Iris pigment epithelial cell (primary cell): ENCODE results near the gene OGFOD2.
A peak's percentile ranks its signal among the peaks of the same experiment; 100 is the strongest.

Source experiments
- DNase-seq: peaks from one replicate; pipeline ENCODE4 v3.0.0-alpha.2; 2011; ENCODE audit warnings: low read depth

The OGFOD2 gene

DNA sequence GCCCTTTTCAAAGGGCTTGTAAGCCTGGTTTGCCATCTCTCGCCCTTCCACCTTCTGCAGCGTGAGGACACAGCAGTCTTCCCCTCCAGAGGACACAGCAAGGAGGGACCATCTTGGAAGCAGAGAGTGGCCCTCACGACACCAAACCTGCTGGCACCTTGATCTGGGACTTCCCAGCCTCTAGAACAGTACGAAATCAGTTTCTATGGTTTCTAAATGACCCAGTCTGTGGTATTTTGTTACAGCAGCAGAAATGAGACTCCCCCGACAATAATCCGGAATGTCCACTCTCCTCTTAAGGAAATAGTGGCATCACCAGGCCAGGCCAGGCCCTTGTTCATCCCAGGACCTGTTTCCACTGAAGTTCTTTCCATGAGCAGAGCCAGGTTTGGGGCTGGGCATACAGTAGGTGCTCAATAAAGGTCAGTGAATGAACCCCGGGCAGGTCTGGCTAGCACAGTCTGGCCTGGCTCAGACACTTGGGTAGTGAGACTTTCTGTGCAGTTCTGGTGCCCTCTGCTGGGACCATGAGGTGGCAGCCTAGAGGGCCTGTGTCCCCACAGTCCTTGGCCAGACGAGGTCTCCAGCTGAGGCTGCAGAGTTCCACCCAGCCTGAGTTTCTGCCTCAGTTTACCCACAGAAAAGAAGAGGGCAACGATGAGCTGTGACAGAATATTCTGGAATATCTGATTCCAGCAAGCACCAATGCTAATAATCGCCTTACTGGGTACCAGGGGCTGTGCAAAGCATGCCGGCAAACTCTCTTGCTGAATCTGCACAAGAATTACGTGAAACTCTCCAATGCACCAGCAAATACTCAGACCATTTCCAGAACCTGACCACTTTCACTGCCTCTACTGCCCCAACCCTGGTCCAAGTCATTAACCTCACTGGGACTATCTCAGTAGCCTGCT is 22.8 kb upstream of the OGFOD2 start:
- DNase-seq: peak; percentile 63

DNA sequence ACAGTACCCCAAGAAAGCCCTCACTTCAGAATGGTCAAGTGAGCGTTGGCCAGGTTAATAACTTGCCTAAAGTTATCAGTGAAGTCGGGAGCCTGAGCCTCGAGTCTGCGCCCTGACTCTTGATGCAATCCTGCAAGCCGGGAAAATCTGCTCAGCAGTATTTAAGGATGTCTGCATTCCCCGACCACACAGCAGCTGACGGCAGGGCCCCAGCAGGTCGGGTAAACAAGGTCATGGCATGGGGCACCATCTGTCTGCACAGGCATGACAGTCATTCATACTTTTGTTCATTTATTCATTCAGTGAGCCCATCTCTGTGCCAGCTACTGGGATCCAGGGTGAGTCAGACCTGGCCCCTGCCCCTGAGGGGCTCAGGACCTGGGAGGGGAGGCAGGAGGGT is 19.9 kb upstream of the OGFOD2 start:
- no peak for DNase-seq

DNA sequence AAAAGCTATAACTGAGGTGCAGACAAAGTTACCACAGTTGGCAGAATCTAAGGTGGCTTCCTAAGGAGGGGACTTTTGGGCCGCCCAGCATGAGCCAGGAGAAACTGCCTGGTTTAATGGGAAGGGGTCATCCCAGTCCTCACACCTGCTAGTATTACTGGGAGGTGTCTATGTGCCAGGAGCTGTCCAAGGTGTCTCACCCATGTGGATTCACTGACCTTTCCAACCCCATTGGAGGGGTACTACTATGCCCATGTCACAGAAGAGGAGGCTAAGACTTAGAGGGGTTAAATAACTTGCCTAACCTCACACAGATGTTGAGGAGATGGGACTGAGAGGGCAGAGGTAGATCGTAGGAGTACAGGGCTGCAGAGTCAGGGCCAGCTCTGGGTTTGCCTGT is 19.0 kb upstream of the OGFOD2 start:
- no peak for DNase-seq

DNA sequence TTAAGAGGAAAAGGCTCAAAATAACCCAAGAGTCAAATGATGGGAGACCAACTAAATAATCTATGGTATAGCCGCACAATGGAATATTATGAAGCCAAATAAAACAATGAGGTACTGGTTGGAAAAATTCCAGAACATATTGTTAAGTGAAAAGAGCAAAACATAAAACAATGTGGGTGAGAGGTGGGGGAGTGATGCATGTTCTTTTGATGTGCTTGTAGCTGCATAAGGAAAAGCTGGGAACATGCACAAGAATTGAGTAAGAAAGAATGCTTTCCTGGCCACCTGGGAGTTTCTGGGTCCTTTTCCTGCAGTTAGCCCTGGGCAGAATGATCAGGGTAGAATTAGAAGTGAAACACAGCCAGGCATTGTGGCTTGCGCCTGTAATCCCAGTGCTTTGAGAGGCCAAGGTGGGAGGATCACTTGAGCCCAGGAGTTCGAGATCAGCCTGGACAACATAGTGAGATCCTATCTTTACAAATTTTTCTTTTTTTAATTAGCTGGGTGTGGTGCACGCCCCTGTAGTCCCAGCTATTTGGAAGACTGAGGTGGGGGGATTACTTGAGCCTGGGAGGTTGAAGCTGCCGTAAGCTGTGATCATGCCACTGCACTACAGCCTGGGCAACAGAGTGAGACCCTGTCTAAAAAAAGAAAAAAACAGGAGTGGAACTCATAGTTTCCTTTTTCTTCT is 16.7 kb upstream of the OGFOD2 start:
- no peak for DNase-seq

DNA sequence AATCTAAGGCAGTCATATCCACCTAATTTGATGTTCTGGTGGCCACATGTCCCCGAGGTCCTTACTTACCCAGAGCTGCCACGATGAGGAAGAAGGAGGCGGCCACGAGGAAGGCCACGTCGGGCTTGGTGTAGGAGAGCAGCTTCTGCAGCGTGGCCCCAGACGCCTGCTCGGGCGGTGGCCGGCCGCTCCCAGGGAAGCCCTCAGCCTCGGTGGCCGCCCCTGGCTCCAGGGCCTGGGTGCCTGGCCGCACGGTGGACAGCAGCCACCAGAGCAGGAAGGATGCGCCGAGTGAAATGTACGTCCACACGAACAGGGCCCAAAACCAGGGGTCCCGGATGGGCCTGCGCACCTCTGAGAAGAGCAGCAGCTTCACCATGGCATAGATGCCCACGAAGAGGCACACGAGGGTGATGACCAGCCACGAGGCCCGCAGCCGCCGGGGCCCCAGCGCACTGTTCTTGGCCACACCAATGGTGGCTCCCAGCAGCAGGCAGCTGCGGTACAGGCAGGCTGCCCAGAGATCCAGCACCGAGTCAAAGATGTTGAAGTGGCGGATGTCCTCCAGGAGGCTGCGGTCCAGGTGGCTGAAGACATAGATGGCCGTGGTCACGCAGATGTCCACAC is 15.4 kb upstream of the OGFOD2 start:
- DNase-seq: no peak

DNA sequence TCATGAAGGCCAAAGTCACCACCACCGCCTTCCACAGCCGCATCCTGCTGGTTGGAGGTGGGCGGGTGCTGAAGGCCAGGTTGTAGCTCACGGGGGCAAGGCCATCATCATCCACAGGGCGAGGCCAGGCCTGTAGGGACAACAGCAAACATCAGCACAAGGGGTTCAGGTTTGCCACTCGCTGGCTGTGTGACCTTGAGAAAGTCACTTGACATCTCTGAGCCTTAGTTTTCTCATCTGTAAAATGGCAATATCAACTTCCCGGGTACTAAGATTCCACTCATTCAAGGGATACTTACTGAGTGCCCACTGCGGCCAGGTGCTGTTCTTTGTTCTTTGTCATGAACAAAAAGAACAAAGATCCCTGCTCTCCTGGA is 14.9 kb upstream of the OGFOD2 start:
- no peak for DNase-seq

DNA sequence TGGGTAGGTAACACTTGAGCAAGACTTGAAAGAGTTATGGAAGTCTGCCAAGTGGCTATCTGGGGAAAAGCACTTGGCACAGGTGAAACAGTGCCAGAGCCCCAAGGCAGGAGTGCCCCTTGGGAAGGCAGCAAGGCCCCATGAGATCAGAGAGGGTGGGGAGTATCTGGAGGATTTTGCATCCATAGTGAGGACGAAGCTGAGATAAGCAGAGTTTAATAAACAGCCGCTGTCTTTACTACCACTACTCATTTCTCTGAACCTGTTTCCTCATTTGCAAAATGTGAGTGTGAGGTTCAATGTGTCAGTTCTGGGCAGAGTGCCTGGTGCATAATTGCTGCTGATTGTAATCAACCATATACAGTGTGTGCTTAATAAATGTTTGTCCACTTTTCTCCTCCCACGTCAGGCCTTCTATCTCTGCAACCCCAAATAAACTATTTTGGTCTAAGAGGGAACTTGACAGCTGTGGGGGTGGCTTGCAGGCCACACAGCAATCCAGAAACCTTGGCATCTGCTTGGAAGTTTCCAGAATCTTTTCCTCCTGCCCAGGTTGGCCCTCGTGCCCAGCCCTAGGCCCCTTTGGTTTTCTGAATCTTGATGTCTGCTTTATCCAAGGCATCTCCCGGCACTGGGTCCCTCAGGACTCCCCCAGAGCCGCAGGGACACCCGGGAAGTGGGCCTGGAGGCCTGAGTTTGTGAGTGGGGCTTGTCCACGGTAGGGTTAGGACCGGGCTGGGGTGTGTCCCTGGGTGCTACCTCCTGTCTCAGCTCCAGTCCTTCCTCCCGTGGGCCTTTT is 13.3 kb upstream of the OGFOD2 start:
- no peak for DNase-seq

DNA sequence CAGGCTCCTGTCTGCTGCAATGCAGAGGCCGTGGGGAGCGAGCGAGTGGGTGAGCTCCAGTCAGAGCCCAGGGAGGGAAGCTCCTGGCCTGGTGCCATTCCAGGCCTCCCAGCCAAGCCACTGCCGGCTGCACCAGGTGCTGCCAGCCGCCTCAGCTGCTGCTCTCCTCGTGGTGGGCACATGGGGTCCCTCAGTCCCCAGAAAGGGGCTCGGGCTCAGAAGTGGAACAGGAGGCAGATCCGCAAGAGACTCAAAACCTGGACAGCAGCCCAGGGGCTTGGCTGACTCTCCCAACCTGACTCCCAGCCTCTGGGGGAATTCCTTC is 11.1 kb upstream of the OGFOD2 start:
- DNase-seq: no peak

DNA sequence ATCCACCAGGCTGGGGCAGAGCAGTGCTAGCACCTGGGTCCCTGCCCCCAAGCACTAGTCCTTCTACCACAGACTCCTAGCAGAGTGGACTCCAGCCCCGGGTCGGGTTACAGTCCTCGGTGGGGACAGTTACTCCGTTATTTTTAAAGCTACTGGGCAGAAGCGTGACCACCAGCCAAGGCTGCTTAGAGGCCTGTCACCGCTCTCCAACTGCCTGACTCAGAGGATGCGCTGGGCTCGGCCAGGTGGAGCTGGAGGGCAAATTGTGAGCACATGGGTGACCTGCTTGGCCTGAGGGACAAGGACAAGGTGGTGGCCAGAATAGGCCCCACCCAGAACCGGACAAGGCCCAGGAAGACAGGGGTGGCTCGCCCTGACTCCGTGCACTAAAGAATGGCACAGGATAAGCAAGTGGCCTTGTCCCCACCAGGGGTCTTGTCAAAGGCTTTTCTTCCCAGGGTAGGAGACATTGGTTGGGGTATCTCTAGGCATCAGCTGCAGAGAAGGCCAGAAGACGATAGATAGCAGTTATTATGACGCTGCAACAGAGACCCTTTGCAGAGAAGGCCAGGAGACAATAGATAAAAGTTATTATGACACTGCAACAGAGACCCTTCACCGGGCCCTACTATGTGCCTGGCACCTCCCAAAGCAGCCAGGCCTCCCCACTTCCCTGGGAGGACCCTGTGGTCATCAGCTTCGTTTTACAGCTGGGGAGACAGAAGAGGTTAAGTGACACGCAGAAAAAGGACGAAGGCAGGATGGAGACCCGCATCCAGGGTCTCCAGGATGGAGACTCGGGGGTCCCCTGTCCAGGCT is 10.4 kb upstream of the OGFOD2 start:
- no peak for DNase-seq

DNA sequence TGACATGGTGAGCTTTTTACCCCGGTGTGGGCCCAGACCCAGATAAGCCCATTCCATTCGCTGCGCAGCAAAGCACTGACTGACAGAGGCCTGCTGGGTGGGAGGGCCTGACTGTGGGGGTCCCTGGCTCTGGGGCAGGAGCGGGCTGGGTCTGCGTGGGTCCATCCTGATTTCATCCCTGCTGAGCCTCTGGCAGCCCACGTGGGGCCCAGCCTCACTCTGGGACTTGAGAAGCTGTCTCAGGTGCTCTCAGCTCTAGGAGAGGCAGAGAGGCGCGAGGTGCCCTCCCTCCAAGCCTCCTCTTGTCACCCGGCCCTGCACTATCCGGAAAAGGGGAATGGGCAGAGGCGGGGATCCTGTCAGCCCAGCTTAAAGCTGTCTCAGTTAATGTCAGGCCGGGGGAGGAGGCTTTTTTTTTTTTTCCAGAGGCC is 9.7 kb upstream of the OGFOD2 start:
- no peak for DNase-seq

DNA sequence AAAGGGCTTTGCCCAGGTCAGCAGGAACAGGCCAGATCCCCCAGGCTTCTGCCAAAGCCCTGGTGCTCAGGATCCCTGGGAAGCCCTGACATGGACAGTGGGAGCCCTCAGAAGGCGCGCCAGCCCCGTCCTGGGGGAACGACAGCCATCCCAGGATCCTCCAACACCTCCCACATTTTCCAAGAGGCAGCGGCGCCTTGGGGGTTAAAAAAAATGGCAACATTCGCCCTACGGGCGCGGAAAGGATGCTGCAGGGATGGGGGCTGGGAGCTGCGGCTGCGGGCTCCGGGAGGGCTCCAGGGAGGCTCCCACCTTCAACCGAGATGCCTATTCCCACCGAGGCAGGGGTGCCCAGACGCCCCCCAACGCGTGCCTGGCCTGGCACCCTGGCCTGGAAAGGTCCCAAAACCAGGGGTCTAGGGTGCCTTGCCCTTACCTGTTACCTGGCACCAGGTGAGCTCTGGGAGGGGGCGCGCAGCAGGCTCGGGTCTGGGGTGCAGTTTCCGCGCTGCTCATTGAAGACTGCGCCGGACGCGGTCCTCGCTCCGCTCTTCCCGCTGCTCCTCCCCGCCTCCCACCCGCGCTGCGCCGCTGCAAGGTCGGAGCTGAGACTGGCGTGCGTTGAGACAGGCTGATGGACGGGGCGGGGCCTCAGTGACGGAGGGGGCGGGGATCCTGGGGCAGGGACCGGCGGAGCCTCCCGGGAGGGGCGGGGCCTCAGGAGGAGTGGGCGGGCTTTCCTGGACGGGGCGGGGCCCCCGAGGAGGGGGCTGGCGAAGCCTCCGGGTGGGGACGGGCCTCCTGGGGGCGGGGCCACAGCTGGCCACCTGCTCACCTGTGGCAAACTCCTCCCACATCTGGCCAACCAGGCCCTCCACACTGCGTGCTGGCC is 8.9 kb upstream of the OGFOD2 start, which contains the start of gene ABCB9:
Gene ABCB9, minus strand, starts transcription at position 613 of the 892 bp plus-strand sequence. CDS start 6,228 bp downstream, outside the sequence.
- peak; percentile 92 for DNase-seq

DNA sequence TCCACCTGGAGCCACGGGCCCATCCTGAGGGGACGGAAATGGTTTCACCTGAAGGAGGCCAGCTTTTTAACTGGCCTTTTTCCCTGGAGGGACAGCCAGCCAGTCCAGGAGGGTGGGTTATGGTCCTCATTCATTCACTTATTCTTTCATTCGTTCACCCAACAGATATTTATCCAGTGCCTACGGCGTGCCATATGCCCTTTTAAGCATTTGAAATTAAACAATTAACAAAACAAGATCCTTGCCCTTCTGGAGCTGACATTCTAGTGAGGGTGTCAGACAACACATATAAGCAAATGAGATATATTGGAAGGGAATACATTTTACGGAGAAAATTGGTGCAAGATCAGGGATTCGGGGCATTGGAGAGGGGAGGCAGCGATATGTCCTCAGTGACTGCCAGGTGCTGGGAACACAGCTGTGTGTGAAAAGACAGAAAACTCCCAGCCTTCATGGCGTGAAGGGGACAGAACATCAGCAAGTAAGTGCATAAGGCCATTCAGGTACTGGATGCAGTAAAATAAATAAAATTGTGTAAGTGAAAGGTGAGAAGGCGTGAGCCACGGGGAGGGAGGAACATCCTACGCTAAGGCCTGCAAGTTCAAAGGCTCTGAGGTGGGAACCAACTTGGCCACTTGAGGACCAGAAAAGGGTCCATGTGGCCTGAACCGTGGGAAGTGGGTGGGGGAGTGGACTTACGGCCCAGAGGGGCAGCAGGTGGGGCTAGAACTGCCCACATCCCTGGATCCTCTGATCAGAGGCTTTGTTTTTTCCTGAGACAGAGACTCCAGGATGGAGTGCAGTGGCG is 8.1 kb upstream of the OGFOD2 start:
- DNase-seq: no peak

DNA sequence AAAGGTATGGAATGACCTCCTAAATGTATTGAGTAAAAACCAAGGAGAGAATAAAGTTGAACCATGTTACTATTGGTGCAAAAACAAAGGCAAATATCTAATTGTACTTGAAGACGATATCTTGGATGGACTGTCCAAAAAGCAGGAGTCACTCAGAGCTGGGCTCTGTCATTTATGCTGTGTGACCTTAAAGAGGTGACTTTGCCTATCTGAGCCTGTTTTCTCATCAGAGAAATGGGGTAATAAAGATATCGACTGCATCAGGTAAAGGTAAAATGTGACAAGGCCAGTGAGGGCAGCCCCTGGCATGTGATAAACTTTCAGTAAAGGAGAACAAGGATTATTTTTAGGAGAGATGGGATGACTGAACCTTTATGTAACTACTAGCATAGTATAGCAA is 6.9 kb upstream of the OGFOD2 start:
- DNase-seq: no peak

DNA sequence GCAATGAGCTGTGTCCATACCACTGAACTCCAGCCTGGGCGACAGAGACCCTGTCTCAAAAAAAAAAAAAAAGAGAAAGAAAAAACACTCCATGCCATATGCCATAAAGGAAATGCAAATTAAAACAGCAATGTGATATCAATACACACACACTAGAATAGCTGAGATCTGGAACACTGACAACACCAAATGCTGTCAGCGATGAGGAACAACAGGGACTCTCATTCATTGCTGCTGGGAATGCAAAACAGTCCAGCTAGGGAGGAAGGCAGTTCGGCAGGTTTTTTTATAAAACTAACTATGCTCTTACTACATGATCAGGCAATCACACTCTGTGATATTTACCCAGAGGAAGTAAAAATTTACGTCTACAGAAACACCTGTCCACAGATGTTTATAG is 5.4 kb upstream of the OGFOD2 start:
- no peak for DNase-seq

DNA sequence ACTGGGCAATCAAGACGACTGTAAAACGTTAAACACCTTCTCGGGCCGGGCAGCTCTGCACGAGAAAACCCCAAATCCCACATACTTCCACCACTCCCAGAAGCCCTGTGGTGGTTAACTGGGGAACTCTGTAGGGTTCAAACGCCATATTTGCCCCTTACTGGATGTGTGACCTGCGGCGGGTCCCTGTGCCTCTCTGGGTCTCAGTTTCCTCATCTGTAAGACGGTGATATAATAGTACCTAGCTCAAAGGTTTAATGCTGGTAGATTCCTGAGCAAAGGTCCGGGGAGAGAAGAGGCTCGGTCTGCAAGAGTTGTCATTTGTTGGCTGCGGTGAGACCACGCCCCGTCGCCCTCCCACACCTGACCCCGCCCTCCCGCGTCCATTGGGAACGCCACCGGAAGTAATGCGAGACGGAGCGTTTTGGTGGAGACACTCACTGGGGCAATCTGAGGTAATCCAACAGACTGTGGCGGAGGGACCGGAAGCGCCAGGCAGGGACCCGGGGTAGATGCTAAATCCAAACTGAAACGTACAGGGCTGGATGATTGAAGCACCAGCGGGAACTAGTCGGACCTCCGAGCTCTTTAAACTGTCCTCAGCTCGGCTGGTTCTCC is 661 bp upstream of the OGFOD2 start:
- peak; percentile 99 for DNase-seq

DNA sequence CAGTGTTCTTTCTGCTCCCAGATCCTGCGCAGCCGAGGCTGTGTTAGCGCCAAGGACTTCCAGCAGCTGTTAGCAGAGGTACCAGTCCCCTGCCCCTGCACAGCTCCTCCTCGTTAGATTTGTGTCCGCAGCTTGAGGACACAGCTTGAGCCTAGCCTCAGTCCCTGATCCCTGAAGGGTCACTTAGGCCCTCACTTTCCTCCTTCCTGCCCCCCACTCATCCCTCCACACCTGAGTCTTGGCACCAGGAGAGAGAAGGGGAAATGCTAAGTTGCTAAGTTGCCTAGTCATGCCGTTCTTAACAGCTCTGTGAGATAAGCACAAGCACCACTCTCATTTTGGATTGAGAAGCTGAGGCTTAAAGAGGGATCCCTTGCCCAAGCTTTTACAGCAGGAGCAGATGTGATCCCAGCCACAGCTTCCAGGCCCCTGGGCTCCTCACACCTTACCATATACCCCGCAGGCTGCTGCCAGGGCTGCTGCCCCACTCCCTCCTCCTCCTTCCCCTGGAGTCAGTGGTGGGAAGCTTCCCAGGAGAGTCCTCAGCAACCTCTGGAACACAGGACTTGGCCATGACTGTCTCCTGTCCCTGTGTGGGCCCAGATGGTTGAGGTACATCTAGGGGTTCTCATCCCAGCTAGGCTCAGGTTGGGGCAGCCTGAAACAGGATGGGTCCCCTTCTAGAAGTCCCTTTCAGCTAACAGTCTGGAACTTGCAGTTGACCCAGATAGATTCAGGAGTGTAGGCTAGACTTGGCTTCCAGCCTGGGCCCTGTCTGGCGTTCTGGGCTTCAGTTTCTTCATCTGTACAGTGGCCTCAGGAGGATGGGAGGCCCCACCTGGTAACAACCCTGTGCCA is 975 bp downstream of the OGFOD2 start:
- no peak for DNase-seq

DNA sequence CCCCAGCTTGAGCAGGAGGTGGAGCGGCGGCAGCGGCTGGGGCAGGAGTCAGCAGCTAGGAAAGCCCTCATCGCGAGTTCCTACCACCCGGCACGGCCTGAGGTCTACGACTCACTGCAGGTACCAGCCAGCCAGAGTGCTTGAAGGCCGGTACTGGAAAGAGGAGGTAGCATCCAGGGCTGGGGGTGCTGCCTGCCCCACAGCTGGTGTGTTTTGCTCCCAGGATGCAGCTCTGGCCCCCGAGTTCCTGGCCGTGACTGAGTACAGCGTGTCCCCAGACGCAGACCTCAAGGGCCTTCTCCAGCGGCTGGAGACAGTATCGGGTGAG is 1.6 kb downstream of the OGFOD2 start:
- no peak for DNase-seq

DNA sequence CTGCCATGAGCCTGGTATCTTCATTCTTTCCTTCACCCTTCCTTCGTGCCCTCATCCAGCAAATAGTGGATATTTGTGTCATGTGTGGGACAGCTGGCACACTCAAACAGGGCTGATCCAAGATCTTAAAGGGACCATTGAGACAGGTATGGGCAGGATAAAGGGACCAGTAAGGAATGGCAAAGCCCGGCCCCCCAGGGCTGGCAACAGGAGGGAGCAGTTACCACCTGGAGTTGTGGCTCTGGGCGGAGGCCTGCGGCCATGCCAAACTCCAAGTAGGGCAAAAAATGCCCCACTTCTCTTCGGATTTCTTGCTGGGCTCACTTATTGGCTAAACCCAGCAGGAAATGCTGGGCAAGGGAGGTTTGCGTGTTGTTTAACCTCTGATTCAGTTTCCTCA is 2.1 kb downstream of the OGFOD2 start:
- no peak for DNase-seq
